ENCODE data around the gene LGALS8. TPM values are rescaled to one million over a fixed set of nuclear protein-coding genes. Genes with fewer than 3 reads are reported as not detected.

The LGALS8 gene
- polyA plus RNA-seq, 2 of the 4 experiments (the other 2 are of a cell fraction), result 32.3 to 61.3 TPM

DNA sequence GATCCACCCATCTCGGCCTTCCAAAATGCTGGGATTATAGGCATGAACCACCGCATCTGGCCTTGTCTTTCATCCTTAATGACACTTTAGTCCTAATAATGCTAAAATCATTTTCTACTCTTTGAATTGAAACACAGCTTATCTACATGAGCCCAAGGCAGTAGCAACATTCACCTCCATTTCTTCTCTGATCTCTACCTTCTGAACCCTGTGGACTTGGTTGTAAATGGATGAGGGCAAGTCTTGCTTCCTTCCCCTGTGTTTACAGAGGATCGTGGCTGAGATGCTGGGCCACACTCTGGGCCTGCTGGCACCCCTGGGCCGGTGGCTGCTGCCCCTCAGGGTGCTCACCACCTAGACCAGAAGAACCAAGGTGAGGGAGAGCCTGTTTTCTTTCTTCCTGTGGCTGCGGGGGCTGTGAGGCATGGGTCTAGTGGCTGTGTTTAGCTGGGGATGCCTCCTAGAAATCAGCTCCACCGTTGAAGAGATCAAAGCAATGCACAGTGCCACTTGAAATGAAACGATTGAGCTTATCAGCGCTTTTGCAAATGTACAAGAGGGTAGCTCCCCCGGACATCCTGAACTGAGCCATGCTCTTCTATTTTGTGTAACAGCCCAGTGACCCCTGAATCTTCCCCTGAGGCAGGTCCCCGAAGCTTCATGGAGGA is 32.2 kb upstream of the LGALS8 start:
- WGBS (ENCODE audit: missing lambda C conversion rate), result 77% methylated on average over 10 of the region's 10 CpGs
- POLR2A ChIA-PET, result no interaction called here
- Histone ChIP-seq H3K4me2 (no peak overlapping the region), H3K9me3 (no peaks in the 10 kb centered on the region), H3K4me1 (0 out of 3 replicates have a peak, but pooled peaks cover 6% of the 10 kb centered on the region), H3K27ac (0 out of 6 replicates have a peak overlapping the region, but pooled peaks of 1 of the 2 experiments have one; percentile 19), H3K4me3 (no peak overlapping the region)
- TF ChIP-seq REST (IDR thresholded peaks at IDR 0.05), result no peak
- no peak for TF ChIP-seq HOXA7 (CRISPR knock-in tag; IDR thresholded peaks at IDR 0.05)
- no peak for TF ChIP-seq FOSB (CRISPR knock-in tag; IDR thresholded peaks at IDR 0.05)
- TF ChIP-seq, protein P1, sequence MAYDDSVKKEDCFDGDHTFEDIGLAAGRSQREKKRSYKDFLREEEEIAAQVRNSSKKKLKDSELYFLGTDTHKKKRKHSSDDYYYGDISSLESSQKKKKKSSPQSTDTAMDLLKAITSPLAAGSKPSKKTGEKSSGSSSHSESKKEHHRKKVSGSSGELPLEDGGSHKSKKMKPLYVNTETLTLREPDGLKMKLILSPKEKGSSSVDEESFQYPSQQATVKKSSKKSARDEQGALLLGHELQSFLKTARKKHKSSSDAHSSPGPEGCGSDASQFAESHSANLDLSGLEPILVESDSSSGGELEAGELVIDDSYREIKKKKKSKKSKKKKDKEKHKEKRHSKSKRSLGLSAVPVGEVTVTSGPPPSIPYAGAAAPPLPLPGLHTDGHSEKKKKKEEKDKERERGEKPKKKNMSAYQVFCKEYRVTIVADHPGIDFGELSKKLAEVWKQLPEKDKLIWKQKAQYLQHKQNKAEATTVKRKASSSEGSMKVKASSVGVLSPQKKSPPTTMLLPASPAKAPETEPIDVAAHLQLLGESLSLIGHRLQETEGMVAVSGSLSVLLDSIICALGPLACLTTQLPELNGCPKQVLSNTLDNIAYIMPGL (CRISPR knock-in tag; IDR thresholded peaks at IDR 0.05; ENCODE audit: borderline replicate concordance), result no peak
- no peak for TF ChIP-seq RFX5 (IDR thresholded peaks at IDR 0.05)
- TF ChIP-seq FOSL2 (IDR thresholded peaks at IDR 0.05), result no peak
- TF ChIP-seq FOSL2 (CRISPR knock-in tag; IDR thresholded peaks at IDR 0.05), result no peak
- TF ChIP-seq, protein P2, sequence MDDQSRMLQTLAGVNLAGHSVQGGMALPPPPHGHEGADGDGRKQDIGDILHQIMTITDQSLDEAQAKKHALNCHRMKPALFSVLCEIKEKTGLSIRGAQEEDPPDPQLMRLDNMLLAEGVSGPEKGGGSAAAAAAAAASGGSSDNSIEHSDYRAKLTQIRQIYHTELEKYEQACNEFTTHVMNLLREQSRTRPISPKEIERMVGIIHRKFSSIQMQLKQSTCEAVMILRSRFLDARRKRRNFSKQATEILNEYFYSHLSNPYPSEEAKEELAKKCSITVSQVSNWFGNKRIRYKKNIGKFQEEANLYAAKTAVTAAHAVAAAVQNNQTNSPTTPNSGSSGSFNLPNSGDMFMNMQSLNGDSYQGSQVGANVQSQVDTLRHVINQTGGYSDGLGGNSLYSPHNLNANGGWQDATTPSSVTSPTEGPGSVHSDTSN (IDR thresholded peaks at IDR 0.05), result no peak
- TF ChIP-seq, protein P3, sequence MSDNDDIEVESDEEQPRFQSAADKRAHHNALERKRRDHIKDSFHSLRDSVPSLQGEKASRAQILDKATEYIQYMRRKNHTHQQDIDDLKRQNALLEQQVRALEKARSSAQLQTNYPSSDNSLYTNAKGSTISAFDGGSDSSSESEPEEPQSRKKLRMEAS (IDR thresholded peaks at IDR 0.05), result no peak
- TF ChIP-seq ESRRA (IDR thresholded peaks at IDR 0.05; ENCODE audit: borderline replicate concordance, low read length), result no peak
- no peak for TF ChIP-seq ATOH8 (CRISPR knock-in tag; IDR thresholded peaks at IDR 0.05; ENCODE audit: low read depth)
- no peak for TF ChIP-seq CBX8 (IDR thresholded peaks at IDR 0.05)
- no peak for TF ChIP-seq HOXB13 (CRISPR knock-in tag; IDR thresholded peaks at IDR 0.05; ENCODE audit: low read depth)
- TF ChIP-seq ZNF302 (CRISPR knock-in tag; IDR thresholded peaks at IDR 0.05), result no peak
- TF ChIP-seq, protein P4, sequence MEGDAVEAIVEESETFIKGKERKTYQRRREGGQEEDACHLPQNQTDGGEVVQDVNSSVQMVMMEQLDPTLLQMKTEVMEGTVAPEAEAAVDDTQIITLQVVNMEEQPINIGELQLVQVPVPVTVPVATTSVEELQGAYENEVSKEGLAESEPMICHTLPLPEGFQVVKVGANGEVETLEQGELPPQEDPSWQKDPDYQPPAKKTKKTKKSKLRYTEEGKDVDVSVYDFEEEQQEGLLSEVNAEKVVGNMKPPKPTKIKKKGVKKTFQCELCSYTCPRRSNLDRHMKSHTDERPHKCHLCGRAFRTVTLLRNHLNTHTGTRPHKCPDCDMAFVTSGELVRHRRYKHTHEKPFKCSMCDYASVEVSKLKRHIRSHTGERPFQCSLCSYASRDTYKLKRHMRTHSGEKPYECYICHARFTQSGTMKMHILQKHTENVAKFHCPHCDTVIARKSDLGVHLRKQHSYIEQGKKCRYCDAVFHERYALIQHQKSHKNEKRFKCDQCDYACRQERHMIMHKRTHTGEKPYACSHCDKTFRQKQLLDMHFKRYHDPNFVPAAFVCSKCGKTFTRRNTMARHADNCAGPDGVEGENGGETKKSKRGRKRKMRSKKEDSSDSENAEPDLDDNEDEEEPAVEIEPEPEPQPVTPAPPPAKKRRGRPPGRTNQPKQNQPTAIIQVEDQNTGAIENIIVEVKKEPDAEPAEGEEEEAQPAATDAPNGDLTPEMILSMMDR (IDR thresholded peaks at IDR 0.05), result no peak
- TF ChIP-seq NPAS2 (CRISPR knock-in tag; IDR thresholded peaks at IDR 0.05; ENCODE audit: borderline replicate concordance), result no peak
- no peak for TF ChIP-seq PHF8 (IDR thresholded peaks at IDR 0.05; ENCODE audit: borderline replicate concordance, low read depth)
- FAIRE-seq (no peak), DNase-seq (ENCODE audit: low read depth in 1 of 2, low spot score in 1 of 2) (no peak), ATAC-seq (no peak)
- CTCF ChIA-PET, result interaction anchor here (0.9 to 11.7 kb wide), 4 partner anchors 41 to 399 kb away, joined by 3 to 110 read pairs (median 3); no protein-coding TSS in a partner anchor

All from A549 (cell line).